ENCODE results near the gene SLC1A7.
A peak's percentile ranks its signal among the peaks of the same experiment; 100 is the strongest.

SLC1A7 gene

GRCh38 chr1:53174971-53175913 lies 32.8 kb upstream of the SLC1A7 start:
- no peak for TF ChIP-seq CTCF (IDR thresholded peaks at IDR 0.05; ENCODE audit: low read depth, low read length)
- no peak overlapping the region for H3K4me3 ChIP-seq (replicated peaks in 1 of 2; ENCODE audit: low read depth in 2 of 2, low read length in 2 of 2)
- DNase-seq (ENCODE audit: low read depth in 2 of 2) = peak; percentile 41 to 46

GRCh38 chr1:53172426-53173128 lies 30.1 kb upstream of the SLC1A7 start:
- TF ChIP-seq CTCF (IDR thresholded peaks at IDR 0.05; ENCODE audit: low read depth, low read length) = peak; percentile 41
- H3K4me3 ChIP-seq (replicated peaks in 1 of 2; ENCODE audit: low read depth in 2 of 2, low read length in 2 of 2) = no peak overlapping the region
- peak; percentile 64 to 66 for DNase-seq (ENCODE audit: low read depth in 2 of 2)

GRCh38 chr1:53166912-53167311 lies 24.5 kb upstream of the SLC1A7 start:
- DNase-seq (ENCODE audit: low read depth in 2 of 2) = no peak
- no peak for TF ChIP-seq CTCF (IDR thresholded peaks at IDR 0.05; ENCODE audit: low read depth, low read length)
- no peak overlapping the region for H3K4me3 ChIP-seq (replicated peaks in 1 of 2; ENCODE audit: low read depth in 2 of 2, low read length in 2 of 2)

- TF ChIP-seq CTCF (IDR thresholded peaks at IDR 0.05; ENCODE audit: low read depth, low read length) = no peak
- no peak for DNase-seq (ENCODE audit: low read depth in 2 of 2)
- no peak overlapping the region for H3K4me3 ChIP-seq (replicated peaks in 1 of 2; ENCODE audit: low read depth in 2 of 2, low read length in 2 of 2)
These were observed 23.9 kb upstream of the SLC1A7 start for GRCh38 chr1:53166366-53166765.

- H3K4me3 ChIP-seq (replicated peaks in 1 of 2; ENCODE audit: low read depth in 2 of 2, low read length in 2 of 2) = no peak overlapping the region
- no peak for DNase-seq (ENCODE audit: low read depth in 2 of 2)
- TF ChIP-seq CTCF (IDR thresholded peaks at IDR 0.05; ENCODE audit: low read depth, low read length) = no peak
These were observed 23.0 kb upstream of the SLC1A7 start for GRCh38 chr1:53165408-53165961.

- no peak overlapping the region for H3K4me3 ChIP-seq (replicated peaks in 1 of 2; ENCODE audit: low read depth in 2 of 2, low read length in 2 of 2)
- DNase-seq (ENCODE audit: low read depth in 2 of 2) = peak in 1 of 2 donors; percentile 28
- TF ChIP-seq CTCF (IDR thresholded peaks at IDR 0.05; ENCODE audit: low read depth, low read length) = no peak
These were observed 20.9 kb upstream of the SLC1A7 start for GRCh38 chr1:53163291-53163768.
